HG02642 (cell line): ENCODE results near the gene SOBP.

Source experiments
- ATAC-seq: cut with Tn5 transposase; IDR thresholded peaks from one replicate; pipeline ENCODE4 v1.9.1; 2021; ENCODE audit warnings: mild to moderate bottlenecking; ENCODE audit not compliant: unreplicated experiment, poor library complexity

SOBP gene

DNA sequence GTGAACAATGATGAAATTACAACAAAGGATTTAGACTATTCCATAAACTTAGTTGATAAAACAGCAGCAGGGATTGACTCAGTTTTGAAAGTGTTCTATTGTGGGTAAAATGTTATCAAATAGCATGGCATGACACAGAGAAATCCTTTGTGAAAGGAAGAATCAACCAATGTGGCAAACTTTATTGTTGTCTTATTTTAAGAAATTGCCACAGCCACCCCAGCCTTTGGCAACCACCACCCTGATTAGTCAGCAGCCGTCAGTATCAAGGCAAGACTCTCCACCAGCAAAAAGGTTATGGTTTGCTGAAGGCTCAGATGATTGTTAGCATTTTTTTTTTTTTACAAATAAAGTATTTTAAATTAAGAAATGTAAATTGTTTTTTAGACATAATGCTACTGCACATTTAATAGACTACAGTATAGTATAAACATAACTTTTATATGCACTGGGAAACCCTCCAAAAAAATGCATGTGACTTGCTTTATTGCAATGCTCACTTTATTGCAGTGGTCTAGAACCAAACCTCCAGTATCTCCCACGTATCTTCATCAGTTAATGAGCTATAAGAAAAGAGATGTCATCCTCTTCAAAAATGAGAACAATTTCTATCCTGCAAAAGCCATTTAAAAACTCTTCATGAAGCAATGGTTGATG is 162.7 kb downstream of the SOBP start:
- ATAC-seq: no peak

DNA sequence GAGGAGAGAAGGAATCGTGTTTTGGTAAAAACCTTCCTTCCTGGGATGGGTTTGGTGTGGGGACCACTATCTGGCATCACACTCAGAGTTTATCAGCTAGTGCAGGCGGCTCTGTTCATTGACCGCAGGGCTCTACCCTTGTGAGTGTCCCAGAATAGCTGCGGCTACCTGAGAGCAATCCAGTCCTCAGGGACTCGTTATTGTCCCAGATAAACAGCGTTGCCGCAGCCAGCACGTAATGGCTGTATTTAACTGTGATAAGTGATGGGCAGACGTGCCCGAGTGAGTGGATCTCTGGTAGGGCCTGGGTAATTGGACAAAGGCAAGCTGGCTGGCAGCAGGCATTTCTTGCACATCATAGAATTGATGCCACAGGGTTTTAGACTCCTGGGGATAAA is 163.3 kb downstream of the SOBP start:
- ATAC-seq: no peak

DNA sequence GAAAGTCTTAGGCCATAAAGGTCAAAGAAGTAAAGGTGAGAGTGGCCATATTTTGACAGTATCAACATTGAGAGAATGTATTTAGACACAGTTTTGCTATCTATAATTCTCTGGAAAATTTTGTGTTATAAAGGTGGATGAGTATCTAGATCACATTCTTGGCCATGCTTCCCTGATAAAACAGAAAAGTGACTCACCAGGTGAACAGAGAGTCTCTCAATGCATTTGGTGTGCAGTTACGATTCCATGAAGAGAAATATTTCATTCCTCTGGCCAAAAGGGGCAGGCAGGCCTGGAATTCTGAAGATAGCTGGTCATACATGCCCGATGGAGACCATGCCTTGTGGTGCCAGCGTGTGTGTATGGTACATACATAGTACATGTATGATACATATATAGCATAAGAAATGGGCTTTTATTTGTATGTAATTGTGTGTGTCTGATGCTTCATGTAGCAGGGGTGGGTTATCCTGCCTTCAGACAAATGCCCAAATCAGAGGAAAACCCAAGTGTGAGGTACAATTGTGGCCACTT is 164.0 kb downstream of the SOBP start:
- no peak for ATAC-seq

DNA sequence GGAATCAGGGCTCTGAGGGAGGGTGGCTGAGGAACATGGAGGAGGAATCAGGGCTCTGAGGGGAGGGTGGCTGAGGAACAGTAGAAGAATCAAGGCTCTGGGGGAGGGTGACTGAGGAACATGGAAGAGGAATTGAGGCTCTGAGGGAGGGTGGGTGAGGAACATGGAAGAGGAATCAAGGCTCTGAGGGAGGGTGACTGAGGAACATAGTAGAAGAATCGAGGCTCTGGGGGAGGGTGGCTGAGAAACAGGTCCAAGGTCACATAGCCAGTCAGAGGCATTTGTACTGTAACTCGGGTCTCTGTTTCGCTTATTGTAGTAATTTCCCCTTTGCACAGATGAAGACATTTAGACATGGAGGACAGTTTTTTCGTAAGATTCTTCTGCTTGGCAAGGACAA is 164.8 kb downstream of the SOBP start:
- no peak for ATAC-seq

DNA sequence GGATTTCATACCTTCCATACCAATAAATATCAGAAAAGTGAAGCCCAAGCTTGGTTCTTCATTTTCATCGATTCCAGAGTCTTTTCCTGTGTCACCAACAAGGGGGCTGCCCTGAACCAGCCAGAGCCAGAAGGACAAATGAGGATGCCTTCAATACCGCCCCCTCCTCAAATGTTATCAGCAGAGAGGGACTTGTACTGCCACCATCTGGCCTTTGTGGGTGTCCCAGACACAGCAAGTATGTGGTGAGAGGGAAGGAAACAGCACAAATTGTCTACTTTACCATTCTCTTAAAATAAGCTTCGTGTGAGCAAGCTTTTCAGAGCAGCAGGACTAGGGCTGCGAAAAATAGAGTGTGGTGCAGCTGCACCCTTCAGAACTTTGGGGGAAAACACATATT is 165.3 kb downstream of the SOBP start:
- no peak for ATAC-seq

DNA sequence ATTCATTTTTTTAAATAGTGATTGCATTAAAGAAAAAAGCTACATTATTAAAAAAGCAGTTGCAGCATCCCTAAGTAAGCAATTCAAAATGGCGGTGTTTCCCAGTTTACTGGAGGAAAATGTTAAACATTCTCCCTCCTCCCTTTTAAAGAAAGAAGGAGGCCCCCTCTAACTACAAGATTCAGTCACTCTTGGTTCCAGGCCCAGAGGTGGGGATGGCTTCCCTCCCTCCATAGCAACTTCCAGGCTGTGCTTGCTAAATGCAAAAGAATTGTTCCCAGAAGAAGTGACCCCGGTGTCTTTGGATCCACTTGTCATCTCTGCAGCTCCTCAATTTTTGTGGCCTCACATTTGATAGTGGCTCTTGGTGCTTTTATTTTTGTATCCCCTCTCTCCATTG is 165.9 kb downstream of the SOBP start:
- ATAC-seq: no peak

DNA sequence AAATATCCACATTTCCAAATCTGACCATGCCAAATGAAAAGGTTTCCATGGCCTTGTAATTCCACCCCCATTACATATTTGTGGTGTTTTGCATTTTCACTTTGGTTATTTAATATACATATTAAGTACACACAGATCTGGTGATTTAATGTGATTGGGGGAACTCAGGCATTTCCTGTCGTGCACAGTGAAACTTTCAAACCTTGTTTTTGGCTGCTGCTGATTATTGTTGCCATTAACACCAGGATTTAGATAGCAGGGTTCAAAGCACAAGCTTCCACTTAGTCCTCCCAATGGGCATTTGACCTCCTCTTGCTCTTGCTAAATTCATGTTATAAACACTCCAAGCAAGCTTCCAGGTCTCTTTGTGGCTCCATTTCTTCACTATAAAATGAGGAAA is 166.5 kb downstream of the SOBP start:
- no peak for ATAC-seq

DNA sequence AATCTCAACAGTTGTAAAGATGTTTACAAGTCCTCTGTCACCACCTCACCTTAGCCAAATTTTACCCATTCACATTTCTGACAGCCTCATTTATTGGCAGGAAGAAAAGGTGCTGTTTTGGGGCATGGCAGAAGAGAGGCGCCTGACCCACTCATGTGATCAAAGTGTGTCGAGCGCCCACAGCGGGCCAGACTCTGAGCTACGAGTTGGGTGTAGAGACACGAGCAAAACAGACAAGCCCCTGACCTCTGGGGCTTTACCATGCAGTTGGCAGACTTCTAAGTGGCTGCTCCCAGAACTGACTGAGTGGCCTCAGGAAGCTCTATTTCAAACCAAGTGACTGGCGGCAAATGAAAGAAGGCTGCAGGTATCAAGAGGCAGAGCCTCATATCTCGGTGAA is 167.0 kb downstream of the SOBP start:
- ATAC-seq: no peak

DNA sequence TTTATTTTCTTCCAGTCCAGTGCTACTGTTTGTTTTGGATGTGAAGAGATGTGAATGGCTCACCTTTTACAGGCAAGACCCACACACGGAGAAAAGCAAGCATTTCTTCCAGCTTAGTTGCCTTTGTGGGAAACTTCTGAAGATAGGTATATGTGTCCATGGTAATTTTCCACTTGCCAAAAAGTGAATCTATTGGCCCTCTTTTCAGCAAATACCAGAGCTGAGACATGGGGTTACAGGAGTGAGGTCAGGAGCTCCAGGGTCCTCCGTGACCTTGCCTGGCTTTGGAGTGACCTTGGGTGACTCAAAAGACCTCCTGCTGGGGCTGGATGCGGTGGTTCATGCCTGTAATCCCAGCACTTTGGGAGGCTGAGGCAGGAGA is 167.4 kb downstream of the SOBP start:
- no peak for ATAC-seq

DNA sequence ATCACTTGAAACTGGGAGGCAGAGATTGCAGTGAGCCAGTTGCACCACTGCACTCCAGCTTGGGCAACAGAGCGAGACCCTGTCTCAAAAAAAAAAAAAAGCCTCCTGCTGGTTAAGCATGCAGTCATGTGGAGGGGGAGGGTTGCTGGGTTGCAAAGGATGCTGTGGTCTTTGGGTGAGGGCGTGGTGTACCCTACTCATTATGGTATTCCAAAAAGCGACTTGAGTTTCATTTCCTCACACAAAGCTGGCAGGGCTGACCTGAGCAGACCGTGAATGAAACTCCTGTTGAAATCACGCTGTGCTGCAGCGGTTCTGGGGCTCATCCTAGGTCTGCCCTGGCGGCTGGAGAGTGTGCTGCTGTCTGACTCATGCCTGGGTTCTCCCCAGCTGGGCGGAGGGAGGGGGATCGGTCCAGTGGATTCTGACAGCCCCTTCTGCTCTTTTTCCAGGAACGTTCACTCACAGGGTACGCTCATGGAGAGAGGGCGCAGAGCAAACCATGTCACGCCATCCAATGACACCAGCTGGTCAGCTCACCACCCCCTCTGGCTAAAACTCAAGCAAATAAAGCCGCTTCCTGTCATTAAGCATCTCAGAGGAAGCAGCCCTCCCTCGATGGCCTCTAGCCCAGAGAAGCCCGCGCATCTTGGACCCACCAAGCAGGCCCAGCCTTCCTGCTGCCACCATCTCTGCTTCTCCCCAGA is 168.0 kb downstream of the SOBP start:
- ATAC-seq: peak; percentile 91

DNA sequence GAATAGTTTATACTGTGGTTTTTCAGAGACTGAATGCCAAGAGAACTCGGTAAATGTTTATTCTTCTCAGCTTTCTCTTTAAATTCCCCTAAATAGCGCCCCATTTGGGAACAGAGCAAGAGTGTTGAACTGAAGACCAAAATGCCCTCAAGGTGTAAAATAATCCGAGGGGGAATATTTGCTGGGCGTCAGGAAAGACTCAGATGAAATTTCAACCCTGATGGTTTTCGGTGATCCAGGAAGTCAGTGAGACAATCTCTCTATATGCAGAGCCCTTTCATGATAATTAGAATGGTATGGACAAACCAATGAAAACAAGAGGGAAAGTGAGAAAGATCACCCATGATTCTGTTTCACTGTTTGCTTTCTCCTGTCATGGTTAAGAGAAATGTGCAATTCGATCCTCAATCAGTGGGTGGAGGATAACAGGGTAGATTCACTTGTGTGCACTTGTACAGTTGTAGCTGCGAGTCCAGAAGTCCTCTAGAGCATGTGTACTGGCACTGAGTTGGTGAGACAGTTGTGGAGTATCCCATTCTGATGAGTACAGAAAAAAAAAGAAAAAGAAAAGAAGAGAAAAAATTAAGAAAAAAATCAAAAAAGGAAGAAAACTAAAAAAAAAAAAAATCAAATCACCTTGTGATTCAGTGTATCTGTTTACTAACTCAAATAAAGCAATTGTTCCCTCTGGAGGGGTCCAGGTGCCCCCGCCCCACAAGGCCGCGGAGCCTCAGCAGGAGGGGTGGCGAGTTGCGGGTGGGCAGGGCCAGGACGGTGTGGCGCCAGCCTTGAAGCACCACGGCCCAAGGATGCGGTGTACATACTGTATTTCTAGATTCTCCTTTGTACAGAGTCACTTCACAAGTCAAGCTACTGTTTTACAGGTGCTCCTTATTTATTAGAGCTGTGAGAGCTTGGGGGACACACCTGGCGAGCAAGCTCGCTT is 169.3 kb downstream of the SOBP start:
- no peak for ATAC-seq

DNA sequence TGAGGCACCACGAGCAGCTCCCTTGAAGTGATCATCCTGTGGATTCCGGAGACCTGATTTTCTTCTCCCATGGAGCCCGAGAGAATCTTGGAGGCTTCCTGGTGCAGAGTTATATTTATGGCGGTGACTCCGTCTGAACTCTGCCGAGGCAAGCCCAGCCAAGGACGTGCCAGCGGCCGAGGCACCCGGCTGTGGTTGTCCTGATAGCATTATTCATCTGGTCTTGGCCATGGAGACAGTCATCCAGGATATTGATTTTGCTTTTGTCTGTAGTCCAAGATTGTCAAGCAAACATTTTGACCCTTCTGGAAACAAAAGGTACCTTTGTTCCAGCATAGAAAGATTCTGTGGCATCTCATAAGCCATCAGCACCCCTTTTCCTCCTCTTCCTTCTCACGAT is 170.9 kb downstream of the SOBP start:
- no peak for ATAC-seq

DNA sequence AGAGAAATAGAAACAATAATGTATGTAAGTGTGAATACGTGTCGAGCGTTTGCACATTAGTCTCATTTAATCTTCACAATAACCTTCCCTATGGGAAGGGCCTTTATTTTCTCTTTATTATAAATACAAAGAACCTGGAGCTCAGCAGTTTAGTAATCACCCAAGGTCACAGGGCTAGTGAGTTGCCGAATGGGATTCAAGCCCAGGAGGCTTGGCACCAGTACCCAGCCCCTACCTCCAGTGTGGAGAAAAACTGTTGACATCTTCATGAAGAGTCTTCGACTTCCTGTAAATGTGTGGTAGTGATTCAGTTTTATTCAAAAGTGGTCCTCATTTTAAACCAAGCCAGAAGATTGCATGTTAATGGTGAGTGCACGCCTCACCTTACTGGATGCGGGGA is 171.4 kb downstream of the SOBP start:
- no peak for ATAC-seq

DNA sequence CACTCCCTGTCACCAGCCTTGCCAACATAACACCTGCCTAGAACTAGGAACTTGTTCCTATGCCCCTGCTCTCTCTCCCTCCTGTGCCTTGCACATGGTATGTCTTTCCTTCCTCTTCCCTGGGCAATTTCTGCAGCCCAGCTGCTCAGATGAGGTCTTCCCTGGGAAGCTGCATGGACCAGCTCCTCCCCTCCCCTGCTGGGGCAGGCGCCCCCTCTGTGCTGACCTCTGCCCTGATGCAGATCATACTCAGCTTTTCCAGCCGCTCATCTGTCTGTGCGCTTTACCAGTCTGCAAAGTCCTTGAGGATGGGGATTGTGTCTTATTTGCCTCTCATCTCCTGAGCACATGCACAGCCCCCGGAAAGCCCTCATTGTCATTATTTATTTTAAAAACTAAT is 172.4 kb downstream of the SOBP start:
- no peak for ATAC-seq

DNA sequence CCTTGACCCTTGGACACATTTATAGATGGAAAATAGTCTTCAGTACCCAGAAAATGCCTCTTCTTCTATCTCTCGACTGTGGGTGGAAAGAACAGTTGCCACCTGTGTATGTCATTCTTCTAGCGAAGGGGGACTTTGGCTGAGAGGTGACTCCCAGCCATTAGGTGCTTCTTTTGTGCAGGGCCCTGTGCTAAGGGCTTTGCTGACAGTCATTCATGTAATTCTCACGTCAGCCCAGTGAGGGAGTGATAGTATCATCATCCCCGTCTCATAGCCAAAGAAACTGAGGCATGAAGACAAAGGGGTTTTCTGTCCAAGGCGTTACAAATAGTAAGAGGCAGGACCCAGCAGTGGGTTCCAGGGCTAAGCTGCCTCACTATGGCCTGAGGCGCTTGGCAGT is 173.4 kb downstream of the SOBP start:
- no peak for ATAC-seq

DNA sequence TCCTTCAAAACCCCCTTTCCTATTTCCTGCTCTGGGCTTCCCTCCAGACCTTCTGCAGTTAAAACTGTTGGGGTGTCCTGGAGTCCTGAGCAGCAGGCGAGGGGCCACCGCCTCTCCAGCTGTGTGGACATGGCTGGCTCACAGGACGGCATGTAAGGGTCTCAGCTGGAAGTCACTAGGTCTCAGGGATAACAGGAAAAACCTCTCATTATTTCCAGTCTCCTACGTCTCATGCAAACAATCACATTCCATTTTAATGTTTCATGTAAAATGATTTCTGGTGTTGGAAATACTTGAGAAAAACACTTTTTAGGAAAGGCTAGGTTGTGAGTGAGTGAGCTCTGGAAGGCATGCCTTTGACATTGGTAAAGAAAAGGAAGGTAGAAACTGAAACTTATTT is 175.5 kb downstream of the SOBP start:
- no peak for ATAC-seq

DNA sequence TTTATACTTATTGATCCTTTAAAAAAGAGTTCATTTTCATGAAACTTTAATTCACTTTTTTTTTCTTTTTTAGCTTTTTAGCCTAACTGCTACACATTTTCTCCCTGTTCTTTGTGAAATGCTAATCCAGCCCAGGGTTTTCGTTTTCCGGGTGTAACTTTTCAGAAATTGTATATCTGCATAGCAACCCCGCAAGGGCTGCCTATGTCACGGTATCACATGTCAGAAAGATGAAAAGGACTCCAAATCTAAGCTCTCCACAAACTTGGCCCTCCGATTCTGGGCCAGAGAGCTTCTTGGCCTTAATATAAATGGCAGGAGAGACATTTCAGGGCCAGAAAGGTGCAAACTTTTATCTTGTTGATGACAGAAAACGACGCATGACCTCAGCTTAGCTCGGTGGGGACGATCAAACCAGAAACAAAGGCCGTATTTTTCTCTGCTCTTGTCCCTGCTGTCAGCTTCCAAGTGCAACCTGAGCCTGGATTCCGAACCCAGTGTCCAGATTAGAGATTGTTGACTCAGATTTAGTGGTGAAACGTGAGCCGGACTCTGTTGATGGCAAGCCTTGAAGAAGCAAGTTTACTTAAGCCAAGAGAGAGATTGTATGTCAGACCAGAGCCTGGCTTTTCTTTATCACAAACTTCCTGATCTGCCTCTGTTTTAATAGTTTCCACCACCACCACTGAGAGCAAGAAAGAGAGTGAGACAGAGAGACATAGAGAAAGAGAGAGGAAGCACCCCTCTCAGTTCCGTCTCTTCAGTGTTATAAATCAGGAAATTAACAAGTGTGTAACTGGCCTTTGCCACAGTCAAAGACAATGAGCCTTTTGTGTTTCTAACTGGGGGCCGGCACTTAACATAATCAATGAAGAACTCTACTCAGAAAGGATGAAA is 176.4 kb downstream of the SOBP start:
- no peak for ATAC-seq

DNA sequence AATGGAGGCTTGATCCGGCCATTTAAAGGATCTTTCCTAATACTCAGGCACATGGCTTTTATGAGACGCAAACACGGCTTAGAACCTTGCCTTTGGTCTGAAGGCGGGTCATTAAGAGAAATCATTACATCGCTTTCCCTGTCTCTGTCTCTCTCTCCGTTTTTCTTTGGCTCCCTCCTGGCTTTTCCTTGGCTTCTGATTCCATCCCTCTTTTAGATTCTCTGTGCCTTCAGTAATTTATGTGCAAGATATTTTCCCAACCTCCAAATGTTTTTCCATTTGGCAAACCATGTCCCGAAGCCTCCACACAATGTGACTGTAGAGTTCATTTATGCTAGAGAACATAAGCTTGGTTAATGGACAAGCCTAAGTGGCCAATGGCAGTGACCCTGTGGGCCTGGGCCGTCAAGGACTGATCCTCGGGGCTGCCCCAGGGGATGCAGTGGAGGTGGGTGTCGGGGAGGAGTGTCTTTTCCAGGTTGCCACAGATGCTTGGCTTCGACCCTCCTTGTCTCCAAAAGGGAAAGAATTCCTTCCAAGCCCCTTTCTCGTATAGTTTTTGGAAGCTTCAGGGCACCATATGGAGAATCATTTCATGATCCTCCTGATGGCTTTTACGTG is 177.2 kb downstream of the SOBP start:
- no peak for ATAC-seq

DNA sequence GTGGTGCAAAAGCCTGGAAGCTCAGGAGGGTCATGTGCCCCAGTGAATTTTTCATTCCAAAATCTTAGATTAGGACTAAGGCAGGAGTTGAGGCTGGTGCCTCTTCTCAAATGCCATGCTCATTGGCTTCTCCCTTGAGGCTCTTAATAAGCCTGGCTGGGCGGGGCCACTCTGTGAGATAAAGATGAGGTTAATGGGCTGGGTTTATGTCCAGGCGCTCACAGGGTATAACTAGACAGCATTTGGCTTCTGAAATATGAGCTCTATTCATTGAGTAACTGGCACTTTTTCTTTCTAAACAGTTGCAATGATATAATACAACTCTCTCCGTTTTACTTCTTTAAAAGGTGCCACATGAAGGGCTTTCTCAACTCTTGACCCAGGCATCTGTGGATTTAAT is 177.9 kb downstream of the SOBP start:
- no peak for ATAC-seq
